PC-9 (cell line): Measurements from ENCODE around the gene RNF8.

Experiments used
- EZH2 ChIP-seq: fragments of 200-600 bp; sonication (generic); IDR thresholded peaks from 2 replicates; pipeline ENCODE4 v1.8.0; 2017; ENCODE audit warnings: antibody characterized with exemption, low read depth
- TF ChIP-seq, protein P1 (sequence below): fragments of 200-600 bp; sonication (generic); conservative IDR thresholded peaks from 2 replicates; pipeline ENCODE4 v1.6.1; 2017; ENCODE audit warnings: mixed run types, antibody characterized with exemption, mild to moderate bottlenecking, moderate library complexity

DNA sequence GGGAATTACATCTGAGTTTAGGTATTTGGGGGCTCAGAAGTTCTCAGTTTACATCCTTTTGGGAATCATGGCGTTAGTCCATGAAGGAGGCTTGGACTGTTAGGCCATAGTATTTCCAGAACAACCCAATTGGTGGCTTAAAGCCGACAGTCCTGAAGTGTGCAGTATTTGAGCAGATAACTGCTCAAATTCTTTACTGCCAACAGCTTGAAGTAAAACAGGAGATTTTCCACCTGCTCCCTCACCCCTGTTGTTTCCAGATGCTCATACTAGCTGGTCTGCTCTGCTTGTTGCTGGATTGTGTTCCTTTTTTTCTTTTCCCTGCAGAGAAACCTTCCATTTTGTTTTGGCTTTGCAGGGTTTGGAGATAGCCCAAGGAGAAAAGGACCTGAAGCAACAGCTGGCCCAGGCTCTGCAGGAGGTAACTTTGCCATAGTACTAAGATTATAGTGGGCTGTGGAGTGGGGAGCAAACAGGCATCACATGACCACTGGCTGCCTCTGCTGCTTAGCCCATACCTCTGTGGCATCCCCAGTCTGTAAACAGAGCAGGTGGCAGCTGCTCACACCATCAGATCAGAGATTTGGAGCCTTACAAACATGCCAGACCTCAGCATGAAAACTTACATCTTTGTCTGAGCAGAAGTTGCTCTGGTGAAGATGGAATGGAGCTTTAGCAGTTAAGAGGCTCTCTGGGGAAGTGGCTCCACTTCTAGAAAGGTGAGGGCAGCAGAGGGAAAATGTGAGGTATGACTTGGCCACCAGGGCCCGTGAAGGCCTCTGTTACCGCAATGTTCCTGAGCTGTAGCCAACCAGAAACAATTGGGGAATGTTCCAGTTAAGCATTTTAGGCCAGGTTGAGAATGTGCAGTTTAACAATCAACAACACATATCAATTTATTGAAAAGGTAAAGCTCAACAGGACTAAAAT, 17.6 kb downstream of the RNF8 start:
- TF ChIP-seq, protein P1, sequence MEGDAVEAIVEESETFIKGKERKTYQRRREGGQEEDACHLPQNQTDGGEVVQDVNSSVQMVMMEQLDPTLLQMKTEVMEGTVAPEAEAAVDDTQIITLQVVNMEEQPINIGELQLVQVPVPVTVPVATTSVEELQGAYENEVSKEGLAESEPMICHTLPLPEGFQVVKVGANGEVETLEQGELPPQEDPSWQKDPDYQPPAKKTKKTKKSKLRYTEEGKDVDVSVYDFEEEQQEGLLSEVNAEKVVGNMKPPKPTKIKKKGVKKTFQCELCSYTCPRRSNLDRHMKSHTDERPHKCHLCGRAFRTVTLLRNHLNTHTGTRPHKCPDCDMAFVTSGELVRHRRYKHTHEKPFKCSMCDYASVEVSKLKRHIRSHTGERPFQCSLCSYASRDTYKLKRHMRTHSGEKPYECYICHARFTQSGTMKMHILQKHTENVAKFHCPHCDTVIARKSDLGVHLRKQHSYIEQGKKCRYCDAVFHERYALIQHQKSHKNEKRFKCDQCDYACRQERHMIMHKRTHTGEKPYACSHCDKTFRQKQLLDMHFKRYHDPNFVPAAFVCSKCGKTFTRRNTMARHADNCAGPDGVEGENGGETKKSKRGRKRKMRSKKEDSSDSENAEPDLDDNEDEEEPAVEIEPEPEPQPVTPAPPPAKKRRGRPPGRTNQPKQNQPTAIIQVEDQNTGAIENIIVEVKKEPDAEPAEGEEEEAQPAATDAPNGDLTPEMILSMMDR, result no peak
- TF ChIP-seq EZH2, result no peak
